ENCODE measurements around the gene CDK19.

GRCh38 chr6:110768057-110768456 lies 47.2 kb downstream of the CDK19 start:
- TF ChIP-seq CTCF (IDR thresholded peaks at IDR 0.05; ENCODE audit: low read length), result no peak
- no peak for TF ChIP-seq EZH2 (optimal IDR thresholded peaks at IDR 0.05; ENCODE audit: low read depth, low read length)

Measured in MM.1S (cell line).